WTC11 (cell line): ENCODE results near the gene TSPAN18. TPM values are rescaled to one million over a fixed set of nuclear protein-coding genes. Genes with fewer than 3 reads are reported as not detected.

Experiments used
- ATAC-seq: fragments of 200-7000 bp; cut with Tn5 transposase; 2 replicates; pipeline ENCODE4 v1.10.0; 2021; ENCODE audit warnings: mild to moderate bottlenecking, moderate library complexity
- CTCF ChIA-PET: fragments of 300-600 bp; sonication (Branson Sonifier 250); formaldehyde crosslinking; loops from one replicate; lab custom pipeline; 2021; ENCODE audit warnings: antibody characterized with exemption; lab: Charles Lee
- POLR2A ChIA-PET: fragments of 350-600 bp; sonication (Branson Sonifier 250); formaldehyde crosslinking; loops from one replicate; lab custom pipeline; 2021; ENCODE audit warnings: antibody characterized with exemption; lab: Charles Lee
- DNase-seq: peaks from one replicate; pipeline ENCODE4 v3.0.0; 2021; ENCODE audit warnings: low spot score
- H3K27ac Mint-ChIP-seq: 2 replicates; pipeline ENCODE4 v1.8.0; 2021; ENCODE audit warnings: mixed read lengths
- H3K27me3 Mint-ChIP-seq: 2 replicates; pipeline ENCODE4 v1.8.0; 2021; ENCODE audit warnings: low read depth, mild to moderate bottlenecking, moderate library complexity, mixed read lengths
- H3K36me3 Mint-ChIP-seq: 2 replicates; pipeline ENCODE4 v1.8.0; 2021; ENCODE audit warnings: mixed read lengths
- H3K4me1 Mint-ChIP-seq: 2 replicates; pipeline ENCODE4 v1.8.0; 2022; ENCODE audit warnings: mixed read lengths
- H3K4me3 Mint-ChIP-seq: 2 replicates; pipeline ENCODE4 v1.8.0; 2021; ENCODE audit warnings: mild to moderate bottlenecking, moderate library complexity, mixed read lengths
- H3K9me3 Mint-ChIP-seq: 2 replicates; pipeline ENCODE4 v1.8.0; 2021; ENCODE audit warnings: mixed read lengths
- ATF3 ChIP-seq: sonication (generic); formaldehyde crosslinking; conservative IDR thresholded peaks from 2 replicates; pipeline ENCODE4 v1.8.1; 2022; ENCODE audit warnings: mild to moderate bottlenecking, missing genetic modification reagents
- CBFB ChIP-seq: sonication (generic); formaldehyde crosslinking; IDR thresholded peaks from 2 replicates; pipeline ENCODE4 v1.8.1; 2022; ENCODE audit warnings: mild to moderate bottlenecking, low read depth, missing genetic modification reagents
- CREM ChIP-seq: sonication (generic); formaldehyde crosslinking; IDR thresholded peaks from 2 replicates; pipeline ENCODE4 v1.8.1; 2022; ENCODE audit warnings: mild to moderate bottlenecking, missing genetic modification reagents, moderate library complexity
- E2F5 ChIP-seq: sonication (generic); formaldehyde crosslinking; IDR thresholded peaks from 2 replicates; pipeline ENCODE4 v1.8.1; 2022; ENCODE audit warnings: mild to moderate bottlenecking, moderate library complexity, missing genetic modification reagents
- ERG ChIP-seq: fragments of 250-450 bp; sonication (Bioruptor Pico); IDR thresholded peaks from 2 replicates; pipeline ENCODE4 v1.8.0; 2021; ENCODE audit warnings: mild to moderate bottlenecking
- FOXJ3 ChIP-seq: sonication (generic); formaldehyde crosslinking; IDR thresholded peaks from 2 replicates; pipeline ENCODE4 v1.9.0; 2021; ENCODE audit warnings: missing genetic modification reagents, mild to moderate bottlenecking, borderline replicate concordance
- FOXP1 ChIP-seq: sonication (generic); formaldehyde crosslinking; IDR thresholded peaks from 2 replicates; pipeline ENCODE4 v1.8.0; 2022; ENCODE audit warnings: missing genetic modification reagents, mild to moderate bottlenecking, moderate library complexity, borderline replicate concordance
- FOXP4 ChIP-seq: sonication (generic); formaldehyde crosslinking; IDR thresholded peaks from 2 replicates; pipeline ENCODE4 v1.8.0; 2022; ENCODE audit warnings: mild to moderate bottlenecking, missing genetic modification reagents
- GABPB1 ChIP-seq: sonication (generic); formaldehyde crosslinking; IDR thresholded peaks from 2 replicates; pipeline ENCODE4 v1.8.1; 2023; ENCODE audit warnings: mild to moderate bottlenecking, missing genetic modification reagents
- JUN ChIP-seq: sonication (generic); formaldehyde crosslinking; IDR thresholded peaks from 2 replicates; pipeline ENCODE4 v1.8.0; 2023; ENCODE audit warnings: mild to moderate bottlenecking, missing genetic modification reagents
- MAX ChIP-seq: sonication (generic); formaldehyde crosslinking; IDR thresholded peaks from 2 replicates; pipeline ENCODE4 v1.8.0; 2022; ENCODE audit warnings: mild to moderate bottlenecking, missing genetic modification reagents
- NR1H2 ChIP-seq: sonication (generic); formaldehyde crosslinking; IDR thresholded peaks from 2 replicates; pipeline ENCODE4 v1.9.0; 2021; ENCODE audit warnings: mild to moderate bottlenecking, moderate library complexity, missing genetic modification reagents
- NR2C2 ChIP-seq: sonication (generic); formaldehyde crosslinking; IDR thresholded peaks from 2 replicates; pipeline ENCODE4 v1.8.0; 2022; ENCODE audit warnings: mild to moderate bottlenecking, missing genetic modification reagents
- RELA ChIP-seq: sonication (generic); formaldehyde crosslinking; IDR thresholded peaks from 2 replicates; pipeline ENCODE4 v1.8.1; 2022; ENCODE audit warnings: missing genetic modification reagents, mild to moderate bottlenecking, borderline replicate concordance
- RORB ChIP-seq: fragments of 250-450 bp; sonication (Bioruptor Pico); IDR thresholded peaks from 2 replicates; pipeline ENCODE4 v1.9.0; 2021; ENCODE audit warnings: mild to moderate bottlenecking
- SOX15 ChIP-seq: fragments of 250-450 bp; sonication (Bioruptor Pico); IDR thresholded peaks from 2 replicates; pipeline ENCODE4 v1.9.0; 2021; ENCODE audit warnings: mild to moderate bottlenecking
- SP1 ChIP-seq: sonication (generic); formaldehyde crosslinking; conservative IDR thresholded peaks from 2 replicates; pipeline ENCODE4 v1.8.1; 2022; ENCODE audit warnings: missing genetic modification reagents
- STAT6 ChIP-seq: sonication (generic); formaldehyde crosslinking; conservative IDR thresholded peaks from 2 replicates; pipeline ENCODE4 v1.8.1; 2023; ENCODE audit warnings: mild to moderate bottlenecking, low read depth, missing genetic modification reagents, moderate library complexity
- TEAD4 ChIP-seq: sonication (generic); formaldehyde crosslinking; IDR thresholded peaks from 2 replicates; pipeline ENCODE4 v1.8.0; 2022; ENCODE audit warnings: mild to moderate bottlenecking, missing genetic modification reagents
- ZBTB21 ChIP-seq: sonication (generic); formaldehyde crosslinking; IDR thresholded peaks from 2 replicates; pipeline ENCODE4 v1.8.1; 2023; ENCODE audit warnings: mild to moderate bottlenecking, missing genetic modification reagents, borderline replicate concordance
- ZNF263 ChIP-seq: sonication (generic); formaldehyde crosslinking; IDR thresholded peaks from 2 replicates; pipeline ENCODE4 v1.8.1; 2022; ENCODE audit warnings: low read depth, mild to moderate bottlenecking, moderate library complexity, missing genetic modification reagents
- ZNF281 ChIP-seq: sonication (generic); formaldehyde crosslinking; IDR thresholded peaks from 2 replicates; pipeline ENCODE4 v1.8.0; 2023; ENCODE audit warnings: mild to moderate bottlenecking, missing genetic modification reagents
- ZNF396 ChIP-seq: fragments of 250-450 bp; sonication (Bioruptor Pico); IDR thresholded peaks from 2 replicates; pipeline ENCODE4 v1.8.0; 2021; ENCODE audit warnings: mild to moderate bottlenecking, moderate library complexity, borderline replicate concordance
- total RNA-seq: library from RNA; stranded (reverse); gene quantifications from 3 replicates; pipeline ENCODE4 v1.2.3, GENCODE V29; 2021

The TSPAN18 gene
- total RNA-seq, 1 experiment from 2014 or later: 44.7 TPM

- no peak for ATAC-seq
- no peak overlapping the region for H3K27ac Mint-ChIP-seq
- CTCF ChIA-PET: interaction anchor here (0.6 to 5.1 kb wide), 26 partner anchors 10 to 216 kb away, joined by 3 to 50 read pairs (median 4); no protein-coding TSS in a partner anchor
- no peaks in the 10 kb centered on the region; the same call in 1 of the 2 replicates for H3K27me3 Mint-ChIP-seq
- no peak for DNase-seq
- TF ChIP-seq SP1 (CRISPR knock-in tag) (no peak), FOXP4 (CRISPR knock-in tag) (no peak), ERG (CRISPR knock-in tag) (no peak), NR2C2 (CRISPR knock-in tag) (no peak), MAX (CRISPR knock-in tag) (no peak), FOXP1 (no peak)
- TF ChIP-seq, all 79 proteins: peak for 0
- peaks cover 5% of the 10 kb centered on the region for H3K36me3 Mint-ChIP-seq
- POLR2A ChIA-PET: no interaction called here
- H3K4me3 Mint-ChIP-seq: no peak overlapping the region
- peaks cover 2% of the 10 kb centered on the region for H3K9me3 Mint-ChIP-seq
- peaks cover 67% of the 10 kb centered on the region for H3K4me1 Mint-ChIP-seq
Measured at GRCh38 chr11:44773351-44773965, 46.7 kb downstream of the TSPAN18 start.

- H3K27ac Mint-ChIP-seq: no peak overlapping the region
- peak; percentile 69 for ATAC-seq
- H3K27me3 Mint-ChIP-seq: no peaks in the 10 kb centered on the region; the same call in 1 of the 2 replicates
- CTCF ChIA-PET: interaction anchor here (0.6 to 5.1 kb wide), 28 partner anchors 9 to 217 kb away, joined by 3 to 50 read pairs (median 4); no protein-coding TSS in a partner anchor
- DNase-seq: peak; percentile 41
- no peak overlapping the region for H3K4me3 Mint-ChIP-seq
- peaks cover 70% of the 10 kb centered on the region for H3K4me1 Mint-ChIP-seq
- H3K9me3 Mint-ChIP-seq: no peaks in the 10 kb centered on the region
- POLR2A ChIA-PET: no interaction called here
- H3K36me3 Mint-ChIP-seq: peaks cover 2% of the 10 kb centered on the region; the same call in 1 of the 2 replicates
- TF ChIP-seq ZNF281 (CRISPR knock-in tag) (no peak), ZBTB21 (CRISPR knock-in tag) (no peak), E2F5 (CRISPR knock-in tag) (no peak), MAX (CRISPR knock-in tag) (no peak), ATF3 (CRISPR knock-in tag) (no peak), NR1H2 (no peak), SOX15 (no peak), GABPB1 (no peak), CREM (CRISPR knock-in tag) (no peak), ZNF396 (CRISPR knock-in tag) (no peak), TEAD4 (CRISPR knock-in tag) (no peak), RORB (CRISPR knock-in tag) (no peak), STAT6 (CRISPR knock-in tag) (no peak), JUN (CRISPR knock-in tag) (no peak), CBFB (no peak), ERG (CRISPR knock-in tag) (no peak), ZNF263 (CRISPR knock-in tag) (no peak), RELA (no peak), FOXJ3 (CRISPR knock-in tag) (no peak)
Measured at GRCh38 chr11:44774108-44774507, 47.3 kb downstream of the TSPAN18 start.
